GM12892 (cell line): ENCODE data around the gene TFEB.

Source experiments
- POLR2A ChIP-seq: IDR thresholded peaks from 2 replicates; pipeline ENCODE4 v1.6.1; 2011; ENCODE audit warnings: low read depth, low read length, control low read depth
- POLR2AphosphoS5 ChIP-seq: IDR thresholded peaks from 2 replicates; pipeline ENCODE4 v1.6.1; 2011; ENCODE audit warnings: low read depth, low read length, control low read depth
- TAF1 ChIP-seq: IDR thresholded peaks from 2 replicates; pipeline ENCODE4 v1.6.1; 2011; ENCODE audit warnings: low read depth, mild to moderate bottlenecking, control low read depth, low read length, borderline replicate concordance

DNA sequence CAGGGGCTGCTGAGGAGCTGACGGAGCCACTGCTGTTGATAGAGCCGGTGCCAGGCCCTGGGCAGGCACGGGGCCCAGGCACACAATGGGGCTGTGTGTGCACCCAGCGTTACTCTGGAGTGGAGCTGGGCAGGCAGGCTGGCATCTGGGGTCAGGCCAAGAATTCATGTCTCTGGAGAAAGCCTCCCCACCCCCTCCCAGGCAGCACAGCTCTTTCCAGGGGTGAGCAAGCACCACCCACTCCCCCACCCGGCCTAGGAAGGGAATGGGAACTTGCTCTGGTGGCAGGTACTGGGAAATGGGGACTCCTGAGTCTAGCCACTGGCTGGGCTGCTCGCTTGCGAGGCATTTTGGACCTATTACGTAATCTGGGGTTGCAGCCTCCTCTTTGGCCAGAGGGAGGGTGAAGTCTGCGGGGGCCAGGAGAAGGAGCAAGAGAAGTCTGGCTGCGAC lies 22.7 kb downstream of the TFEB start:
- TF ChIP-seq TAF1 (no peak), POLR2AphosphoS5 (no peak), POLR2A (no peak)
